Small intestine (tissue), 7 donors: ENCODE results near the gene PANK2. TPM values are rescaled to one million over a fixed set of nuclear protein-coding genes. Genes with fewer than 3 reads are reported as not detected.

Source experiments
- DNase-seq, 2 donors: peaks; one replicate each; pipeline versions ENCODE4 v3.0.0 to v3.0.0-alpha.2; 2013
- FAIRE-seq: peaks from 2 replicates; lab custom pipeline; 2012; peaks lifted over from hg19 to GRCh38; lab: Jason Lieb, UNC
- H3K27ac ChIP-seq, 3 donors: one replicate each; pipeline ENCODE4 v1.5.1; 2013; ENCODE audit warnings: low read length in 2 of 3, mild to moderate bottlenecking in 2 of 3, control low read depth in 1 of 3, inconsistent platforms in 1 of 3, low read depth in 1 of 3, moderate library complexity in 1 of 3
- H3K27me3 ChIP-seq, 3 donors: one replicate each; pipeline ENCODE4 v1.6.1; 2013; ENCODE audit warnings: low read length in 3 of 3, inconsistent platforms in 1 of 3; ENCODE audit not compliant: control insufficient read depth in 3 of 3, insufficient read depth in 3 of 3
- H3K36me3 ChIP-seq, 3 donors: one replicate each; pipeline ENCODE4 v1.6.1; 2013; ENCODE audit warnings: low read length in 3 of 3, inconsistent platforms in 1 of 3, low read depth in 1 of 3, mild to moderate bottlenecking in 1 of 3, moderate library complexity in 1 of 3; ENCODE audit not compliant: control insufficient read depth in 3 of 3, insufficient read depth in 2 of 3
- H3K4me1 ChIP-seq, 3 donors: one replicate each; pipeline ENCODE4 v1.6.1; 2013; ENCODE audit warnings: low read length in 2 of 3, inconsistent platforms in 1 of 3, low read depth in 1 of 3, mild to moderate bottlenecking in 1 of 3, moderate library complexity in 1 of 3; ENCODE audit not compliant: control insufficient read depth in 3 of 3, insufficient read depth in 2 of 3
- H3K4me3 ChIP-seq, 3 donors: one replicate each; pipeline ENCODE4 v1.5.1; 2013; ENCODE audit warnings: low read length in 3 of 3, control low read depth in 1 of 3, inconsistent platforms in 1 of 3, low read depth in 1 of 3, mild to moderate bottlenecking in 1 of 3, moderate library complexity in 1 of 3
- H3K9me3 ChIP-seq, 2 donors: one replicate each; pipeline ENCODE4 v1.6.1; 2013; ENCODE audit warnings: low read depth in 1 of 2, low read length in 1 of 2; ENCODE audit not compliant: control insufficient read depth in 2 of 2, insufficient read depth in 1 of 2
- WGBS, 3 donors: extraction: QIAGEN DNeasy Blood & Tissue Kit; methylation state at CpG; one replicate each; pipeline ENCODE4 v1.1.7; 2013; 5-methylcytosine and 5-hydroxymethylcytosine counted together
- polyA plus RNA-seq, 4 donors: library from polyadenylated mRNA; stranded (reverse) in 3 of 4; unstranded in 1 of 4; fragments of 200-250 nt in 3 of 4; fragments of 120-200 nt in 1 of 4; gene quantifications; one replicate each; pipeline versions ENCODE4 v1.2.1 to v1.2.3, GENCODE V29; 2013
- donor health status: healthy with polysubstance abuse.
- donor health status: control.
- donor health status: control.
- donor health status: Bipolar disorder and iron deficiency.
- donor health status: healthy.

The PANK2 gene
- polyA plus RNA-seq, 4 donors: 18.9 to 35.1 (median 22.9) TPM

- Histone ChIP-seq H3K36me3 (peaks cover 19 to 93% (median 44%) of the 10 kb centered on the region in 3 donors), H3K4me1 (no peaks in the 10 kb centered on the region), H3K27me3 (no peaks in the 10 kb centered on the region), H3K27ac (no peak overlapping the region), H3K9me3 (peaks cover 0 to 4% of the 10 kb centered on the region in 2 donors), H3K4me3 (no peak overlapping the region)
- 77 to 92% (median 88%) methylated on average over 7 of the region's 7 CpGs for WGBS, 3 donors
- no peak for DNase-seq
- FAIRE-seq: no peak
These were observed 25.9 kb upstream of the PANK2 start for GRCh38 chr20:3863317-3863716.

DNA sequence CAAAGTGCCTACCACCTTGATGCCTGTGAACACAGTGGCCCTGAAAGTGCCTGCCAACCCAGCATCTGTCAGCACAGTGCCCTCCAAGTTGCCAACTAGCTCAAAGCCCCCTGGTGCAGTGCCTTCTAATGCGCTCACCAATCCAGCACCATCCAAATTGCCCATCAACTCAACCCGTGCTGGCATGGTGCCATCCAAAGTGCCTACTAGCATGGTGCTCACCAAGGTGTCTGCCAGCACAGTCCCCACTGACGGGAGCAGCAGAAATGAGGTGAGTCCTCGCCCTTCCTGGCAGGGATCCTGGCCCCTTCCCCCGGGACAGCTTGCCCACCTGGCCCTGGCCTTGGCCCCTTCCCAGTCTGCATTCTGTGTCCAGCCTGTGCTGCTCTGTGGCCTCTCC, 24.7 kb upstream of the PANK2 start:
- H3K27me3 ChIP-seq: no peaks in the 10 kb centered on the region
- DNase-seq: no peak
- H3K4me1 ChIP-seq: no peaks in the 10 kb centered on the region
- peaks cover 0 to 4% of the 10 kb centered on the region in 2 donors for H3K9me3 ChIP-seq
- peaks cover 19 to 93% (median 42%) of the 10 kb centered on the region in 3 donors for H3K36me3 ChIP-seq
- 78 to 87% (median 86%) methylated on average over 5 of the region's 5 CpGs for WGBS, 3 donors
- no peak overlapping the region for H3K4me3 ChIP-seq
- FAIRE-seq: no peak
- H3K27ac ChIP-seq: no peak overlapping the region

DNA sequence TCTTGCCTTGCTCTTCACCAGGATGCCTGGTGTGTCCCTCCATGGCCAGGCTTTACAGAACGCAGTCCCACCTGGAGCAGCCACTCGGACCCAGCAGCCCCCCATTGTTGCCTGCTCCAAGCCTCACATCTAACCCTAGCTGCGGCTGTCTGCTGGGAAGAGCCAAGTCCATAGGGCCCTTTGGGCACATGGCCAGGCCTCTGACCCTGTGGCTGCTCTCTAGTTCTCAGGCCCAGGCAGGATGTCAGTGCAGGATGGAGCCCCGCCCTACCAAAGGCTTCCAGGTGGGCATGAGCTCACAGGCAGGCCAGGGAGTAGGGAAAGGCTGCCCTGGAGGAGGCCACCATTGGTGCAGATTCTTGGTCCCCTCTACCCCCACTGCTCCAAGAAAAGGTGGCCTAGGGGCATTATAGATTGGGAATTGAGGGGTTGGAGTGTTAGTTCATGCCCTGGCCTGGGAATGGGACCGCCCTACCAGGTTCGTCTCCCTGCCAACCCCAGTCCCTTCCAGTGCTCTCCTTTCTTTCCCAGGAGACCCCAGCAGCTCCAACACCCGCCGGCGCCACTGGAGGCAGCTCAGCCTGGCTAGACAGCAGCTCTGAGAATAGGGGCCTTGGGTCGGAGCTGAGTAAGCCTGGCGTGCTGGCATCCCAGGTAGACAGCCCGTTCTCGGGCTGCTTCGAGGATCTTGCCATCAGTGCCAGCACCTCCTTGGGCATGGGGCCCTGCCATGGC, 23.9 kb upstream of the PANK2 start:
- Histone ChIP-seq H3K36me3 (peaks cover 19 to 93% (median 39%) of the 10 kb centered on the region in 3 donors), H3K27me3 (no peaks in the 10 kb centered on the region), H3K27ac (no peak overlapping the region), H3K4me1 (peaks cover 0 to 3% (median 0%) of the 10 kb centered on the region in 3 donors), H3K4me3 (no peak overlapping the region), H3K9me3 (peaks cover 0 to 4% of the 10 kb centered on the region in 2 donors)
- FAIRE-seq (no peak), DNase-seq (no peak)
- WGBS, 3 donors: 88 to 94% (median 91%) methylated on average over 13 to 14 of the region's 14 CpGs

GRCh38 chr20:3865887-3866407, 23.2 kb upstream of the PANK2 start:
- 92 to 94% (median 92%) methylated on average over 14 of the region's 14 CpGs for WGBS, 3 donors
- H3K36me3 ChIP-seq: peaks cover 19 to 90% (median 39%) of the 10 kb centered on the region in 3 donors
- no peak overlapping the region for H3K27ac ChIP-seq
- no peaks in the 10 kb centered on the region for H3K27me3 ChIP-seq
- H3K4me1 ChIP-seq: peaks cover 0 to 3% (median 0%) of the 10 kb centered on the region in 3 donors
- H3K4me3 ChIP-seq: no peak overlapping the region
- FAIRE-seq (no peak), DNase-seq (no peak)
- peaks cover 0 to 4% of the 10 kb centered on the region in 2 donors for H3K9me3 ChIP-seq

DNA sequence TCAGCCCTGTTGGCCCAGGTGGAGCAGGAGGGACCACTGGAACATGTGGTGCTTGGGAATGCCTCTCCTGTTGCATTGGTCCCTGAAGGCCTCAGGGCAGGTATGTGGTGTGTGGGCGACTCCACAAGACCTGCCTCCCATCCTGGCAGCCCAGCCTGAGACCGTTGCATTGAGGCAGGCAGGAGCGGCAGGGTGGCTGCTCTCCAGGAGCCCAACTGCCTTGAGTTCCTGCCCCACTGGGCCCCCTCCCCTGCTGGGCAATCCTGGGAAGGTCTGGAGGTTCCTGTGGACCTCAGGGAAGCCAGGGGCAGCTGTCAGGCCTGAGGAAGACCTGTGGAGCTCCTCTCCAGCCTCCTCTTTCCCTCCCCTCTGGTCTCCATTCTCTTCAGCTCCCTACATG, 22.7 kb upstream of the PANK2 start:
- WGBS, 3 donors: 78 to 87% (median 83%) methylated on average over 3 of the region's 3 CpGs
- no peak for FAIRE-seq
- H3K27ac ChIP-seq: no peak overlapping the region
- H3K4me1 ChIP-seq: peaks cover 0 to 3% (median 0%) of the 10 kb centered on the region in 3 donors
- peaks cover 19 to 90% (median 37%) of the 10 kb centered on the region in 3 donors for H3K36me3 ChIP-seq
- no peak for DNase-seq
- no peak overlapping the region for H3K4me3 ChIP-seq
- peaks cover 0 to 4% of the 10 kb centered on the region in 2 donors for H3K9me3 ChIP-seq
- no peaks in the 10 kb centered on the region for H3K27me3 ChIP-seq

DNA sequence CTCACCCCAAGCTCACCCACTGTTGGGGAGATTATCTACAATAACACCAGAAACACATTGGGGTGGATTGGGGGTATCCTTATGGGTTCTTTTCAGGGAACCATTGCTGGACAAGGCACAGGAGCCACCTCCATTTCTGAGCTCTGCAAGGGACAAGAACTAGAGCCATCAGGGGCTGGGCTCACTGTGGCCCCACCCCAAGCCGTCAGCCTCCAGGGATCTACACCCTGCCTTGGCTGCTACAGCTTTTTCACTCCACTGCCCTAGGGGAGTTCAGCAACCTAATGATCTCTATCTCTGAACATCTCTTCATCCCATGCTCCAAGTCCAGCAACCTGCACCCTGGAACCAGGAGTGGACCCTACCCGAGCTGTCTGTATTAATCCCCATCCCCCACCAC, 21.4 kb upstream of the PANK2 start:
- no peak overlapping the region for H3K27ac ChIP-seq
- H3K27me3 ChIP-seq: no peaks in the 10 kb centered on the region
- H3K9me3 ChIP-seq: no peaks in the 10 kb centered on the region
- peaks cover 13 to 92% (median 30%) of the 10 kb centered on the region in 3 donors for H3K36me3 ChIP-seq
- H3K4me3 ChIP-seq: no peak overlapping the region
- DNase-seq (no peak), FAIRE-seq (no peak)
- H3K4me1 ChIP-seq: peaks cover 0 to 3% (median 0%) of the 10 kb centered on the region in 3 donors
- WGBS, 3 donors: 65 to 73% (median 67%) methylated on average over 2 of the region's 2 CpGs

DNA sequence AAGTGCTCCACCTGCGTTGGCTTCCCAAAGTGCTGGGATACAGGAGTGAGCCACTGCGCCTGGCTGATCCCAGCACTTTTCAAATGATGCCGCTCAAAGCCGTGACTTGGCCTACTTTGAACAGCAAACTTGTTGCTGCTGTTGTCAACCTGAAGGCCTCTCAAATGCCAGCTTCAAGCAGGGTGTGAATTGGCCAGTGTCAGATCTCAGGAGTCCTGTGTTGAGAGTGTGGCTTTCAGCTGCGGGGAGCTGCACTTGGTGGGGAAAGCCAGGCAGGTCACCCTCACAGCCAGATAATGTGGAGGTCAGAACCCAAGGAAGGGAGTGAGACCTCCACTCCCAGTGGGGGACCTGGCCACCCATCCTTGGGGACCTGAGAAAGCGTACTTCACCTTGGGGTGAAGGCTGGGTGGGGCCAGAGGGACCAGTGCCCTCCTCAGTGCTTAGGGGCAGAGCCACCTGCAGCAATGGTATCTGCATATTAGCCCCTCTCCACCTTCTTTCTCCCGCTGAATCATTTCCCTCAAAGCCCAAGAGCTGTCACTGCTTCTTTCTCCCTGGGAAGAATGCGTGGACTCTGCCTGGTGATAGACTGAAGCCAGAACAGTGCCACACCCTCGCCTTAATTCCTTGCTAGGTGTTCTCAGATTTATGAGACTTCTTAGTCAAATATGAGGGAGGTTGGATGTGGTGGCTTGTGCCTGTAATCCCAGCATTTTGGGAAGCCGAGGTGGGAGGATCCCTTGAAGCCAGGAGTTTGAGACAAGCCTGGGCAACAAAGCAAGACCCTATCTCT, 19.1 kb upstream of the PANK2 start:
- Histone ChIP-seq H3K4me3 (no peak overlapping the region), H3K27me3 (no peaks in the 10 kb centered on the region), H3K9me3 (no peaks in the 10 kb centered on the region), H3K27ac (no peak overlapping the region), H3K4me1 (peaks cover 0 to 3% (median 0%) of the 10 kb centered on the region in 3 donors), H3K36me3 (peaks cover 12 to 86% (median 17%) of the 10 kb centered on the region in 3 donors)
- FAIRE-seq: no peak
- 62 to 85% (median 78%) methylated on average over 10 of the region's 10 CpGs for WGBS, 3 donors
- peak; percentile 41 to 79 for DNase-seq

DNA sequence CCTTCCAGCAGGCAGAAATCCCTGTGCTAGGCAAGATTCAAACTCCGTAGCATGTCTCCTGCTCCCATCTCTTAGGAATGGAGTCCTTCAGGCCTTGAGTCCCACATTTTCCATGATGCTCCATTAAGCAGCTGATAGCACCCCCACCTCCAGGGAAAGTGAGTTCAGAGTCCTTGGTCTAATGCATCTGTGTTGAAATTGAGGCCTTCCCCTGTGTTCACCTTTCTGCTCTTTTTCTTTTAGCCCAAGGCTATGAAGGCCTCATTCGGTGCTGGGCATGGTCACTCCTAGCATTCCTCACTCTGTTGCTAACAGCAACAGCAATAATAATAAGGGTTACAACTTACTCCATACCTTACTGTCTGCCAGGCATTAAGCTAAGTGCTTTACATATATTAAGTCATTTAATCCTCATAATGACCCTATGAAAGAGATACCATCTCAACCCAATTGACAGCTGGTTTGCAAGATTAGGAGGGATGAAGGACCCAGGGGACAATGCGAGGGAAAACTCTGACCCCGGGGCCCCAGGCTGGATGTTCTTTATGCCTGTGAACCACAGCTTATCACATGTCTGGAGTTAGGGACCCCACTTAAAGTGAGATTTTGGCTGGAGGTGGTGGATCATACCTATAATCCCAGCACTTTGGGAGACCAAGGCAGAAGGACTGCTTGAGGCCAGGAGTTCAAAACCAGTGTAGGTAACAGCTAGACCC, 17.5 kb upstream of the PANK2 start:
- DNase-seq: peak in 1 of 2 donors; percentile 50
- peaks cover 0 to 3% (median 0%) of the 10 kb centered on the region in 3 donors for H3K4me1 ChIP-seq
- H3K9me3 ChIP-seq: no peaks in the 10 kb centered on the region
- peaks cover 8 to 77% (median 10%) of the 10 kb centered on the region in 3 donors for H3K36me3 ChIP-seq
- WGBS, 3 donors: 88 to 94% (median 90%) methylated on average over 4 of the region's 4 CpGs
- H3K27ac ChIP-seq: no peak overlapping the region
- H3K27me3 ChIP-seq: no peaks in the 10 kb centered on the region
- FAIRE-seq: no peak
- H3K4me3 ChIP-seq: no peak overlapping the region
